Breast epithelium (tissue), 3 donors: ENCODE measurements around the gene TMEM273.

Experiments used
- CTCF ChIP-seq, 3 donors: fragments of 450-650 bp; IDR thresholded peaks; one replicate each; pipeline ENCODE4 v1.5.1; 2016 to 2017; ENCODE audit warnings: antibody characterized with exemption in 3 of 3, mild to moderate bottlenecking in 3 of 3, moderate library complexity in 3 of 3
- POLR2A ChIP-seq: fragments of 450-650 bp; IDR thresholded peaks from one replicate; pipeline ENCODE4 v1.6.1; 2016; ENCODE audit warnings: antibody characterized with exemption, mild to moderate bottlenecking, moderate library complexity

GRCh38 chr10:49172061-49172776, 16.0 kb downstream of the TMEM273 start:
- TF ChIP-seq CTCF (IDR thresholded peaks at IDR 0.05) (no peak), POLR2A (no peak)
